Hepatocyte (in vitro differentiated cells): Measurements from ENCODE around the gene COIL. TPM values are rescaled to one million over a fixed set of nuclear protein-coding genes. Genes with fewer than 3 reads are reported as not detected.

Experiments
- DNase-seq: peaks from one replicate; pipeline ENCODE4 v3.0.0-alpha.2; 2016; ENCODE audit warnings: low spot score
- H2AFZ ChIP-seq: fragments of 200-600 bp; sonication (generic); 2 replicates; pipeline ENCODE4 v1.6.0; 2016; ENCODE audit warnings: antibody characterized with exemption, mild to moderate bottlenecking
- H3K27ac ChIP-seq: fragments of 200-600 bp; sonication (generic); 2 replicates; pipeline ENCODE4 v1.5.1; 2016; ENCODE audit warnings: mild to moderate bottlenecking
- H3K27me3 ChIP-seq: fragments of 200-600 bp; sonication (generic); 2 replicates; pipeline ENCODE4 v1.6.1; 2016
- H3K36me3 ChIP-seq: fragments of 200-600 bp; sonication (generic); replicated peaks from 2 replicates; pipeline ENCODE4 v1.5.1; 2016; ENCODE audit warnings: low read depth; ENCODE audit not compliant: insufficient read depth
- H3K4me1 ChIP-seq: fragments of 200-600 bp; sonication (generic); 2 replicates; pipeline ENCODE4 v1.5.1; 2016; ENCODE audit warnings: mild to moderate bottlenecking, moderate library complexity; ENCODE audit not compliant: insufficient read depth
- H3K4me2 ChIP-seq: fragments of 200-600 bp; sonication (generic); 2 replicates; pipeline ENCODE4 v1.6.0; 2016
- H3K4me3 ChIP-seq: fragments of 200-600 bp; sonication (generic); 2 replicates; pipeline ENCODE4 v1.5.1; 2016; ENCODE audit warnings: mild to moderate bottlenecking
- H3K79me2 ChIP-seq: fragments of 200-600 bp; sonication (generic); 2 replicates; pipeline ENCODE4 v1.6.0; 2017; ENCODE audit warnings: mild to moderate bottlenecking
- H3K9me2 ChIP-seq: fragments of 200-600 bp; sonication (generic); replicated peaks from 2 replicates; pipeline ENCODE4 v1.6.0; 2017; ENCODE audit warnings: mild to moderate bottlenecking; ENCODE audit not compliant: insufficient read depth
- H3K9me3 ChIP-seq: fragments of 200-600 bp; sonication (generic); 2 replicates; pipeline ENCODE4 v1.5.1; 2016; ENCODE audit warnings: low read depth, mild to moderate bottlenecking
- H4K20me1 ChIP-seq: fragments of 200-600 bp; sonication (generic); 2 replicates; pipeline ENCODE4 v1.6.0; 2016; ENCODE audit warnings: mild to moderate bottlenecking; ENCODE audit not compliant: insufficient read depth, poor library complexity, severe bottlenecking
- EZH2 ChIP-seq: fragments of 200-600 bp; sonication (generic); IDR thresholded peaks from 2 replicates; pipeline ENCODE4 v1.6.1; 2016; ENCODE audit warnings: antibody characterized with exemption, mild to moderate bottlenecking, borderline replicate concordance
- EZH2phosphoT487 ChIP-seq: fragments of 200-600 bp; sonication (generic); IDR thresholded peaks from one replicate; pipeline ENCODE4 v1.6.1; 2018; ENCODE audit warnings: antibody characterized with exemption, mild to moderate bottlenecking, low read depth, moderate library complexity; ENCODE audit not compliant: unreplicated experiment, severe bottlenecking
- WGBS: methylation state at CpG from one replicate; pipeline ENCODE4 v1.1.6; 2016; ENCODE audit warnings: low lambda C conversion rate; ENCODE audit errors: missing lambda C conversion rate; 5-methylcytosine and 5-hydroxymethylcytosine counted together
- polyA plus RNA-seq: library from polyadenylated mRNA; unstranded; fragments of >200 nt; fragmentation: Nextera tagmentation; extraction: Ambion mirVana; gene quantifications from 2 replicates; pipeline ENCODE4 v1.2.1, GENCODE V29; 2016
- total RNA-seq: library from RNA; depleted of rRNA; stranded (reverse); fragments of >200 nt; gene quantifications from 2 replicates; pipeline ENCODE4 v1.2.3, GENCODE V29; 2014
- TF ChIP-seq, protein P1 (sequence below): fragments of 200-600 bp; sonication (generic); IDR thresholded peaks from 2 replicates; pipeline ENCODE4 v1.5.1; 2016; ENCODE audit warnings: antibody characterized with exemption, mild to moderate bottlenecking; ENCODE audit not compliant: poor library complexity

Gene COIL
- total and polyA plus RNA-seq, 2 experiments from 2014 or later, result 12.9 to 21.0 TPM

DNA sequence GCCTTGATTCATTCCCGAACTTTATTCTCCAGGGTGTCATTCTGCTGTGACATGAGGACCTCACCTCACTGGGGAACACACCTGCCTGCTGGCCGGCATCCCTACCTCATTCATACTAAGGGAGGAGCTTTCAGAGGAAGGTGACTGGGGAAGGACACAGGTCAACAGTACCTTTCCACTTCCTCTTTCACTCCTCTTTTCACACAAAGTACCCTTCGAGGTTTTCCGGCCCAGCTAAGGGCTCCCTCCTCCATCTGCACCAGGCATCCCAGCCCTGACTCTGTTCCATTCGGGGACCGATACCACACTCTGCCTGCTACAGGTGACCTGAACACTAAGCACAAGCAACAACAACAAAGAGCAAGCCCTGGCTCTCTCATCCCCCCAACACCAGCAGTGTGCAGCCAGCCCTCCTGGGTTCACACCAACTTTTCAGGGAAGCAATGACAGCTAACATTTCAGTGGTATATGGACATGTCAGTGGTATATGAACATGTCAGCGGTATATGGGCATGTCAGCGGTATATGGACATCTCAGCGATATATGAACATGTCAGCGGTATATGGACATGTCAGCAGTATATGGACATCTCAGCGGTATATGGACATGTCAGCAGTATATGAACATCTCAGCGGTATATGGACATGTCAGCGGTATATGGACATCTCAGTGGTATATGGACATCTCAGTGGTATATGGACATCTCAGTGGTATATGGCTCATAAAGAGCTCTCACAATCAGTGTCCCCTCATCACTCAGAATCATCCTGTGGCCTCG lies 63.0 kb downstream of the COIL start:
- no peak overlapping the region for H3K4me3 ChIP-seq
- no peaks in the 10 kb centered on the region for H3K79me2 ChIP-seq
- no peaks in the 10 kb centered on the region for H3K4me1 ChIP-seq
- no peak overlapping the region for H2AFZ ChIP-seq
- H3K27me3 ChIP-seq, result no peaks in the 10 kb centered on the region
- no peaks in the 10 kb centered on the region for H4K20me1 ChIP-seq
- WGBS, result 98% methylated on average over 14 of the region's 14 CpGs
- H3K36me3 ChIP-seq, result no peaks in the 10 kb centered on the region
- H3K9me2 ChIP-seq, result no peaks in the 10 kb centered on the region
- H3K27ac ChIP-seq, result no peak overlapping the region
- DNase-seq, result no peak
- no peak overlapping the region for H3K4me2 ChIP-seq
- no peaks in the 10 kb centered on the region for H3K9me3 ChIP-seq
- TF ChIP-seq, protein P1, sequence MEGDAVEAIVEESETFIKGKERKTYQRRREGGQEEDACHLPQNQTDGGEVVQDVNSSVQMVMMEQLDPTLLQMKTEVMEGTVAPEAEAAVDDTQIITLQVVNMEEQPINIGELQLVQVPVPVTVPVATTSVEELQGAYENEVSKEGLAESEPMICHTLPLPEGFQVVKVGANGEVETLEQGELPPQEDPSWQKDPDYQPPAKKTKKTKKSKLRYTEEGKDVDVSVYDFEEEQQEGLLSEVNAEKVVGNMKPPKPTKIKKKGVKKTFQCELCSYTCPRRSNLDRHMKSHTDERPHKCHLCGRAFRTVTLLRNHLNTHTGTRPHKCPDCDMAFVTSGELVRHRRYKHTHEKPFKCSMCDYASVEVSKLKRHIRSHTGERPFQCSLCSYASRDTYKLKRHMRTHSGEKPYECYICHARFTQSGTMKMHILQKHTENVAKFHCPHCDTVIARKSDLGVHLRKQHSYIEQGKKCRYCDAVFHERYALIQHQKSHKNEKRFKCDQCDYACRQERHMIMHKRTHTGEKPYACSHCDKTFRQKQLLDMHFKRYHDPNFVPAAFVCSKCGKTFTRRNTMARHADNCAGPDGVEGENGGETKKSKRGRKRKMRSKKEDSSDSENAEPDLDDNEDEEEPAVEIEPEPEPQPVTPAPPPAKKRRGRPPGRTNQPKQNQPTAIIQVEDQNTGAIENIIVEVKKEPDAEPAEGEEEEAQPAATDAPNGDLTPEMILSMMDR, result no peak
- TF ChIP-seq EZH2, result no peak
- no peak for TF ChIP-seq EZH2phosphoT487

DNA sequence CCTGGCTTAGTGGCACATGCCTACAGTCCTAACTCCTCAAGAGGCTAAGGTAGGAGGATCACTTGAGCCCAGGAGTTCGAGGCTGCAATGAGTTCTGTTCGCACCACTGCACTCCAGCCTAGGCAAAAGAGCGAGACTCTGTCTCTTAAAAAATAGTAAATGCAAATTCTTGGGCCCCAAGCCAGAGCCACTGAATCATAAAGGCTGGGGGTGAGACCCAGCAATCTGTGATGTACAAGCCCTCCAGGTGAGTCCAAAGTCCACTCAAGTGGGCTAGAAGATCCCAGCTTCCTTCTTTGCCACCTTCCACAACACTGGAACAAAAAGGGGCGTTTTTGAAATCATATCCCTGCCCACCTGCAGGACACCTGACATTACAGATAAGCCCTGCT lies 63.9 kb downstream of the COIL start:
- no peaks in the 10 kb centered on the region for H3K36me3 ChIP-seq
- DNase-seq, result no peak

DNA sequence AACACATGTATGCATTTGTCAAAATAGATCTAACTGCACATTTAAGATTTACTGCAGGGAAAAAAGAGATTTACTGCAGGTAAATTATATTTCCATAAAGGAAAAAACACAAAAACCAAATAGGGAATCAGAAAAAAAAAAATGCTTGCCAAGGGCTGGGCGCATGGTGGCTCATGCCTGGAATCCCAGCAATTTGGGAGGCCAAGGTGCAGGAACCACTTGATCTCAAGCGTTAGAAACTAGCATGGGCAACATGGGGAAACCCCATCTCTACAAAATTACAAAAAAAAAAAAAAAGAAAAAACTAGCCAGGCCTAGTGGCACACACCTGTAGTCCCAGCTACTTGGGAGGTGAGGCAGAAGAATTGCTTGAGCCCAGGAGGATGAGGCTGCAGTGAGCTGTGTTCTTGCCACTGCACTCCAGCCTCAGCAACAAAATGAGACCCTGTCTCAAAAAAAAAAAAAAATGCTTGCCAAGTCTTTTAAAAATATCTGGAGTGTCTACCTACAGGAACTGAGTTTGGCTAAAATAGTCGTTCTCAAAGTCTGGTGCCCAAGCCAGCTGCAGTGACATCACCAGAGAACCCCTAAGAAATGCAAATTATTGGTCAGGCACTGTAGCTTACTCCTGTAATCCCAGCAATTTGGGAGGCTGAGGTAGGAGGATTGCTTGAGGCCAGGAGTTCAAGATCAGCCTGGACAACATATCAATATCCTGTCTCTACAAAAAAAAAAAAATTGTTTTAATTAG lies 64.5 kb downstream of the COIL start:
- Histone ChIP-seq H3K27me3 (no peaks in the 10 kb centered on the region), H3K4me2 (no peak overlapping the region), H3K9me3 (no peaks in the 10 kb centered on the region), H2AFZ (no peak overlapping the region), H3K9me2 (no peaks in the 10 kb centered on the region), H3K79me2 (no peaks in the 10 kb centered on the region), H3K4me1 (no peaks in the 10 kb centered on the region), H3K36me3 (no peaks in the 10 kb centered on the region), H3K27ac (no peak overlapping the region), H3K4me3 (no peak overlapping the region), H4K20me1 (no peaks in the 10 kb centered on the region)
- TF ChIP-seq EZH2phosphoT487, result no peak
- TF ChIP-seq, protein P1, result no peak
- no peak for TF ChIP-seq EZH2
- WGBS, result 90% methylated on average over 3 of the region's 3 CpGs
- no peak for DNase-seq

More for the DNA sequence above, 63.9 kb downstream of the COIL start:
- H4K20me1 ChIP-seq, result no peaks in the 10 kb centered on the region
- WGBS, result 92% methylated on average over 4 of the region's 4 CpGs
- H3K9me2 ChIP-seq, result no peaks in the 10 kb centered on the region
- no peaks in the 10 kb centered on the region for H3K9me3 ChIP-seq
- TF ChIP-seq, protein P1, result no peak
- TF ChIP-seq EZH2phosphoT487 (no peak), EZH2 (no peak)
- H3K27ac ChIP-seq, result no peak overlapping the region
- no peak overlapping the region for H2AFZ ChIP-seq
- no peaks in the 10 kb centered on the region for H3K79me2 ChIP-seq
- no peaks in the 10 kb centered on the region for H3K27me3 ChIP-seq
- no peak overlapping the region for H3K4me3 ChIP-seq
- H3K4me2 ChIP-seq, result no peak overlapping the region
- no peaks in the 10 kb centered on the region for H3K4me1 ChIP-seq
